HG02571 (cell line): ENCODE results near the gene FANCC.

Experiments used
- ATAC-seq: cut with Tn5 transposase; IDR thresholded peaks from one replicate; pipeline ENCODE4 v1.9.1; 2021; ENCODE audit warnings: mild to moderate bottlenecking, moderate library complexity; ENCODE audit not compliant: unreplicated experiment

FANCC gene

GRCh38 chr9:95155220-95155619 is 162.3 kb downstream of the FANCC start:
- ATAC-seq, result no peak

- no peak for ATAC-seq
Measured at GRCh38 chr9:95150903-95151302, 166.6 kb downstream of the FANCC start.

- ATAC-seq, result no peak
Measured at GRCh38 chr9:95148208-95148520, 169.3 kb downstream of the FANCC start.

GRCh38 chr9:95147452-95148207 is 169.9 kb downstream of the FANCC start:
- ATAC-seq, result no peak

GRCh38 chr9:95143591-95144561 is 173.6 kb downstream of the FANCC start:
- no peak for ATAC-seq

- ATAC-seq, result no peak
Measured at GRCh38 chr9:95142728-95143127, 174.8 kb downstream of the FANCC start.

- ATAC-seq, result no peak
Measured at GRCh38 chr9:95142315-95142714, 175.2 kb downstream of the FANCC start.

- no peak for ATAC-seq
Measured at GRCh38 chr9:95140821-95141220, 176.7 kb downstream of the FANCC start.

- no peak for ATAC-seq
Measured at GRCh38 chr9:95139126-95139525, 178.4 kb downstream of the FANCC start.

GRCh38 chr9:95138474-95138873 is 179.0 kb downstream of the FANCC start:
- no peak for ATAC-seq

GRCh38 chr9:95137587-95138145 is 179.8 kb downstream of the FANCC start:
- ATAC-seq, result no peak

- ATAC-seq, result no peak
Measured at GRCh38 chr9:95135756-95136155, 181.8 kb downstream of the FANCC start.

GRCh38 chr9:95134457-95134881 is 183.0 kb downstream of the FANCC start:
- no peak for ATAC-seq

- ATAC-seq, result no peak
Measured at GRCh38 chr9:95133325-95133705, 184.2 kb downstream of the FANCC start.

GRCh38 chr9:95132366-95133324 is 184.9 kb downstream of the FANCC start:
- ATAC-seq, result no peak

- ATAC-seq, result no peak
Measured at GRCh38 chr9:95131023-95131943, 186.2 kb downstream of the FANCC start.

- ATAC-seq, result no peak
Measured at GRCh38 chr9:95130484-95130883, 187.0 kb downstream of the FANCC start.

- no peak for ATAC-seq
Measured at GRCh38 chr9:95129476-95130291, 187.8 kb downstream of the FANCC start.

- ATAC-seq, result no peak
Measured at GRCh38 chr9:95128177-95128524, 189.4 kb downstream of the FANCC start.
